ENCODE results near the gene STARD7.

STARD7 gene

DNA sequence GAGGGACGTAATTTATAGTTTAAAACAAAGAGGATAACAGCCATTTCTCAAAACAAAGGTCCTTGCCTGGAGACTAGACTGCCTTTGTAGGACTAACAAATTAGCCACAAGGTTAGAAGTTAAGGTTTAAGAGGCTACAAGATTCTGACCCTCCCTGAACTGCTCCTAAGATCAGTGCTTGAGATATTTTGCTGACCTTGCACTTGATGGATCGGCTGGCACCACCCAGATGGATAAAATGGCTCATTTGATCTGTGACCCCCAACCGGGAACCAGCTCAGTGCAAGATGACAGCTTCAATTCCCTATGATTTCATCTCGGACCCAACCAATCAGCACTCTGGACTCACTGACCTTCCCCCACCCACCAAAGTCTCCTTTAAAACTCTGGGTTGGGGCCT, 3.7 kb upstream of the STARD7 start:
- no peak for ATAC-seq
- H3K27ac Mint-ChIP-seq, result no peak overlapping the region
- peaks cover 20% of the 10 kb centered on the region for H3K4me1 Mint-ChIP-seq
- DNase-seq, result no peak
- no peaks in the 10 kb centered on the region for H3K27me3 Mint-ChIP-seq
- H3K4me3 Mint-ChIP-seq, result no peak overlapping the region
- no peaks in the 10 kb centered on the region for H3K9me3 Mint-ChIP-seq

- peak overlapping the region; percentile 91 to 96 for H3K4me3 Mint-ChIP-seq
- H3K27me3 Mint-ChIP-seq, result no peaks in the 10 kb centered on the region
- ATAC-seq (no peak), DNase-seq (no peak)
- peaks cover 37% of the 10 kb centered on the region for H3K4me1 Mint-ChIP-seq
- H3K9me3 Mint-ChIP-seq, result no peaks in the 10 kb centered on the region
- H3K27ac Mint-ChIP-seq, result no peak overlapping the region
These were observed 1.1 kb upstream of the STARD7 start for GRCh38 chr2:96209729-96210085.

- ATAC-seq, result no peak
- H3K27ac Mint-ChIP-seq, result peak overlapping the region; percentile 94 to 95
- H3K27me3 Mint-ChIP-seq, result no peaks in the 10 kb centered on the region
- peaks cover 43% of the 10 kb centered on the region for H3K4me1 Mint-ChIP-seq
- no peaks in the 10 kb centered on the region for H3K9me3 Mint-ChIP-seq
- H3K4me3 Mint-ChIP-seq, result peak overlapping the region; percentile 91 to 96
- no peak for DNase-seq
These were observed 543 bp upstream of the STARD7 start for GRCh38 chr2:96209011-96209728.

DNA sequence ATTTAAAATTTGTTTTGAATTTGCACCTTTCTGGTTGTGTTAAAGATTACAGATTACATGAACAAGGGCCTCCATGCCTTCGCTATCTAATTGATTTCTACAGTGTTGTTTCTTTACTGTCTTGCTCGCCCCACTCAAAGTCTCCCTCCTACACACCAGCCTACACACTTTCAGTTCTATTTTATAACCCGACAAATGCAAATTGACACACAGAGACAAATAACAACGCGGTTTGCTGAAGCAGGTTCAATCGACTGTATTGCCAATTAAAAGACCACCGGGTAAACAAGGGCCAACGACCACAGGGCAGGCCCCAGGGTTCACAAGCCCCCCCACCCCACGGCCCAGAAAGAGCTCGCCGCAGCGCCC, 869 bp downstream of the STARD7 start:
- H3K4me1 Mint-ChIP-seq, result peaks cover 57% of the 10 kb centered on the region
- H3K27ac Mint-ChIP-seq, result peak overlapping the region; percentile 94 to 95
- ATAC-seq (no peak), DNase-seq (no peak)
- H3K9me3 Mint-ChIP-seq, result no peaks in the 10 kb centered on the region
- H3K4me3 Mint-ChIP-seq, result peak overlapping the region; percentile 91 to 96
- no peaks in the 10 kb centered on the region for H3K27me3 Mint-ChIP-seq

DNA sequence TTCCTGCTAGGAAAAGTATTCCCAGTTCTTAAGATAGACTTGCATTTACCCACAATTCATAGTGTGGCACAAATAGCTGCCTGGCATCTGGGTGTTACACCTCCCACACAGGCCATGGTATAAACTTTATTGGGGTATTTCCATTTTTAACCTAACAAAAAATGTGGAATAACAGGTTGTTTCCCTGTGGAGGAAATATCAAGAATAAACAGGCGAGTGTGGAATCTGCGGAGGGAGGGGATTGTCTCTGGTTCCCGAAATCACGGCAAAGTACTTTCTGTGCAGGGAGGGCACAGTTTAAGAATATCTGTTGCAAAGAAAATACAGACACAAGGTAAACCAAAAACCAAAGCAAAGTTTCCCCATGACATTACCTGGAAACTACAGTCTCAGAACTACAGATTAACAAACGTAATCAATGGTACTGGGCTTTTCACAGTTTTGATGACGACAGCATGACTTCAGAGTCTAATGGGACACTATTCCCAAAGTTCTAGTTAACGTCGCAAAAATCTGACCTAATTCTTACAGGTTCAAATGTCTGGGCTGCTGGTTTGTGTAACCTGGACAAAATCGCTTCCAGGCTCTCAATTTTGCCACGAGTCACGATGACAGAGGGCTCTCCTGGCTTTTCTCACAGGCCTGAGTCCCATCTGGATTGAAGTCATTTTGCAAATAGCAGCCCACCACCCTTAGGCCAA, 1.4 kb downstream of the STARD7 start:
- peaks cover 60% of the 10 kb centered on the region for H3K4me1 Mint-ChIP-seq

DNA sequence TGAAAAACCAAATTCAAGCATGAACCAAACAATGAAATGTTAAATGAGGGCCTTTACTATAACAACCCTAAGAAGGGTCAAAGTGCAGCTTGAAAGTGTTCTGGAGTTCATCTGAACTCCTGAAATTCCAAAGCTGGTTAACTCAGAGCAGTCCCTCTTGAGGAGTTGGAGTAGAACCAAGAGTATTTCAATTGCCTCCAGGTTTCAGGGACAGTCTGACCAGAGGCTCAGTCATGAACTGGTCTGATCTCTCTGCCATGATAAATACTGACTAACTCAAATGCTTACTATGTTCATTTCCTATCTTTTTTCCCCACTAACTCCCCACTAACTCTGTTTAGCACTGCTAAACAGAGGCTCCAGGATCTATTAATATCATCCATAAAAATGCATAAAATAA, 2.7 kb downstream of the STARD7 start:
- Mint-ChIP-seq H3K27ac (peak overlapping the region; percentile 29 to 79), H3K27me3 (no peaks in the 10 kb centered on the region), H3K4me1 (peaks cover 64% of the 10 kb centered on the region), H3K9me3 (no peaks in the 10 kb centered on the region), H3K4me3 (peak overlapping the region; percentile 68 to 88)
- ATAC-seq (no peak), DNase-seq (no peak)

More for the DNA sequence above, 1.4 kb downstream of the STARD7 start:
- no peaks in the 10 kb centered on the region for H3K27me3 Mint-ChIP-seq
- peak overlapping the region; percentile 91 to 96 for H3K4me3 Mint-ChIP-seq
- DNase-seq, result peak in 1 of 2 donors; percentile 12
- peak overlapping the region; percentile 94 to 95 for H3K27ac Mint-ChIP-seq
- no peaks in the 10 kb centered on the region for H3K9me3 Mint-ChIP-seq
- ATAC-seq, result no peak

DNA sequence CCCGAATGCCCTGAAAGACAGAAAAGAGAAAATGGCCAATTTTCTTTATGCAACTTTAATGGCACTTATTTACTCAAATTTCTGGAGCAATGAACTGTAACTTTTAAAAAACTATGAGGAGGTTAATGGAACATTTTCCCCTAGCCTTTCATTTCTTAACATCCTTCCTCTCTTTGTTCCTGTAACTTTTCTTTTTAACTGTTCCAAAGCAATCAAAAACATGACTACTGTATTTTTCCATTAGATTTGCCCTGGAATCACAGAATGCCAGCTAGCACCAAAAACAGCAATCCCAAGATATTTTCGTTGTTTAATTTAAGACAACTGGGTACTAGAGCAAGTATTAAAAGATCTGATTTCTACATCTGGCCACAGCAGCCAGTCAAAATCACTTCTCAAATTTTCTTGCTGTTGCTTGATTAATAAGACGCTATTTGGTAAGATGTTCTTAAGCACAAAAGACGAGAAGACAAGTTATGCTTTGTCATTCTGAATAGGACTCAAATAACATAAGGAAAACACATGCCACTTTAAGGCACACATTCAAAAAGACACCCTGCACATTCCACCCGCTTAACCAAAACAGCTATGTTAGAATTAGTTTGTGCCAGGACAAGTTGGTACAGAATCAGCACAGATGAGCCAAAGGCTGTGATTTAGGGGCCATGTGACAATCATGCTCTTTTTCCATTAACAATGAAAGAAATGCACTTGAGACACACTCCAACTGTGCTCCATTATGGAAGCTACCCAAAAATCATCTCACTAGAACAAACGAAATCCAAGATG, 3.6 kb downstream of the STARD7 start:
- Mint-ChIP-seq H3K9me3 (no peaks in the 10 kb centered on the region), H3K27me3 (no peaks in the 10 kb centered on the region)

DNA sequence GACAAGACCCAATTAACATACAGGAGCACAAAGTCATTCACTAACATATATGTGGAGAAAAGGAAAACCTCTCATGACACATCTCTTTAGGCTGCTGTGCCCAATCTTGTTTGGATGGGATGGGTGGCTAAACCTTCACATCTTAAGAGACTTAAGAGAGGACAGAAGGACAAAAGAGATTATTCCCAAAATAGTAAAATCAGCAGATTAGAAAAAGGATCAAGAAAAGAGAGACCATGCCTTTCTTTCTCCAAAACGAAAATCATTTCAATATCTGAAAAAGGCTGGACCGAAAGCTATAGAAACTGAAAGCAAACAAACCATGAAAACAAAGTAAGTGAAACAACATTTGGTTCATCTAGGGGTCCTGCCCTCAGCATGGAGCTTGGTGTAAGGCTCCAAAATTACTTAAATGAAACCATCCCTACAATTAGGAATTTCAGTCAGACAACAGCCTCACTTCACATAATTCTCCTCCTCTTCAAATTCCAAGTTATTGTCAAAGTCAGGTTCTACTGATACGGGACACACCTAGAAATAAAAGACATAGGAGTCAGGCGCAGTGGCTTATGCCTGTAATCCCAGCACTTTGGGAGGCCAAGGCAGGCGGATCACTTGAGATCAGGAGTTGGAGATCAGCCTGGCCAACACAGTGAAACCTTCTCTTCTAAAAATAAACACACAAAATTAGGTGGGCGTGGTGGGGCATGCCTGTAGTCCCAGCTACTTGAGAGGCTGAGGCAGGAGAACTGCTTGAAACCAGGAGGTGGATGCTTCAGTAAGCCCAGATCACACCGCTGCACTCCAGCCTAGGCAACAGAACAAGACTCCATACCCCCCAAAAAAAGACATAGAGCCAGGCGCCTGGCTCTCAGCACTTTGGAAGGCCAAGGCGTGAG, 5.2 kb downstream of the STARD7 start:
- no peaks in the 10 kb centered on the region for H3K27me3 Mint-ChIP-seq
- peaks cover 74% of the 10 kb centered on the region for H3K4me1 Mint-ChIP-seq
- DNase-seq (no peak), ATAC-seq (no peak)
- peak overlapping the region in 1 of 2 donors; percentile 86 for H3K27ac Mint-ChIP-seq
- no peaks in the 10 kb centered on the region for H3K9me3 Mint-ChIP-seq
- peak overlapping the region; percentile 76 to 80 for H3K4me3 Mint-ChIP-seq

More for the DNA sequence above, 3.6 kb downstream of the STARD7 start:
- Mint-ChIP-seq H3K4me3 (peak overlapping the region; percentile 68 to 88), H3K4me1 (peaks cover 67% of the 10 kb centered on the region), H3K27ac (peak overlapping the region in 1 of 2 donors; percentile 87)
- DNase-seq (no peak), ATAC-seq (no peak)

DNA sequence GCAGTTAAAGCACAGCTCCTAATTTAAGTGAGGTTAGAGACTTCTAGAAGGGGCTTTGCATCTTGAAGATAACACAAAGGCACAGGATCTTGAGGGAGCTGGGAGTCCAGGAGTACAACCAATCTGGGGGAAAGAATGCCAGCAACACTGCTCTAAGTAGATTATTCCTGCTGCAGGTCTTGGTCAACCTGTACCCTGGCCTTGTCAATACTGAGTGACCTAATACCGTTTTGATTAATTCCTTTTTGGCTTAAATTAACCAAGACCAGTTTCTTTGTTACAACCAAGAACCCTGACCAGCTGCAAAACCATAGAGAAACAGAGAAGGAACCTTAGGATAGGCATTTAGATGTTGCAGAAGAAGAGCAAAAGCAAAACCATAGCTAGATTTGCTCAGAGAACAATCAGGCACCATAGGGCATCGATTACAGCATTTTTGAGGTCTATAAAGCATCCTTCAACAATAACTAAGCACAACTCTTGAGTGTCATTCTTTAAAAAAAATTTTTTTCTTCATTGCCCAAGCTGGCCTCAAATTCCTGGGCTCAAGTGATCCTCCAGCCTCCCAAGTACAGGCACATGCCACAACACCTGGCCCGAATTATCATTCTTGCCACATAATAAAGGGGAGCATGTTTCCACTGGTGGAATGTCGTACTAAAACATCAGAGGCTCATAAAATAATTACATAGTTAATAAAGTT, 6.3 kb downstream of the STARD7 start:
- no peak for ATAC-seq
- no peaks in the 10 kb centered on the region for H3K9me3 Mint-ChIP-seq

DNA sequence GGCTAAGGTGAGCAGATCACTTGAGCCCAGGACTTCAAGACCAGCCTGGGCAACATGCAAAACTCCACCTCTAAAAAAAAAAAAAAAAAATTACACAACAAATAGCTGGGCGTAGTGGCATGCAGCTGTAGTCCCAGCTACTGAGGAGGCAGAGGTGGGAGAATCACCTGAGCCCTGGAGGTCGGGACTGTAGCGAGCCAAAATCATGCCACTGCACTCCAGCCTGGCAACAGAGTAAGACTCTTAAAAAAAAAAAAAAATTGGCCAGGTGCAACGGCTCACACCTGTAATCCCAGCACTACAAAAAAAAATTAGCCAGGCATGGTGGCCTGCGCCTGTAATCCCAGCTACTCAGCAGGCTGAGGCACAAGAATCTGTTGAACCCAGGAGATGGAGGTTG, 7.3 kb downstream of the STARD7 start:
- Mint-ChIP-seq H3K9me3 (no peaks in the 10 kb centered on the region), H3K4me3 (no peak overlapping the region), H3K27me3 (no peaks in the 10 kb centered on the region), H3K4me1 (peaks cover 78% of the 10 kb centered on the region), H3K27ac (no peak overlapping the region)
- DNase-seq, result no peak
- ATAC-seq, result no peak

More for the DNA sequence above, 6.3 kb downstream of the STARD7 start:
- Mint-ChIP-seq H3K27me3 (no peaks in the 10 kb centered on the region), H3K27ac (no peak overlapping the region), H3K4me3 (peak overlapping the region in 1 of 2 donors; percentile 29), H3K4me1 (peaks cover 78% of the 10 kb centered on the region)
- DNase-seq, result no peak

DNA sequence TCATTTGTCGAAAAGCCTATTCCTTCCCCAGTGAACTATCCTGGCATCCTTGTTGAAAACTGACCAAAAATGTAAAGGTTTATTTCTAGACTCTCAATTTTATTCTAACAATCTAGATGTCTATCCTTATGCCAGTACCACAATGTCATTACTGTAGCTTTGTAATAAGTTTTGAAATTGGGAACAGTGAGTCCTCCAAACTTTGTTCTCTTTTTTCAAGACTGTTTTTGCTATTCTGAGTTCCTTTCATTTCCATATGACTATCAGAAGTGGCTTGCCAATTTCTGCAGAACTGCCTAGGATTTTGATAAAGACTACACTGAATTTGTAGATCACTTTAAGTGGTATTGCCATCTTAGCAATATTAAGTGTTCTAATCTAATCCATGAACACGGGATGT, 9.7 kb downstream of the STARD7 start:
- no peak overlapping the region for H3K27ac Mint-ChIP-seq
- no peaks in the 10 kb centered on the region for H3K27me3 Mint-ChIP-seq
- ATAC-seq, result no peak
- DNase-seq, result no peak
- no peaks in the 10 kb centered on the region for H3K9me3 Mint-ChIP-seq
- H3K4me3 Mint-ChIP-seq, result no peak overlapping the region
- H3K4me1 Mint-ChIP-seq, result peaks cover 69% of the 10 kb centered on the region

GRCh38 chr2:96197546-96198255, 10.9 kb downstream of the STARD7 start:
- Mint-ChIP-seq H3K27me3 (no peaks in the 10 kb centered on the region), H3K27ac (no peak overlapping the region), H3K4me3 (no peak overlapping the region), H3K4me1 (peaks cover 62% of the 10 kb centered on the region), H3K9me3 (no peaks in the 10 kb centered on the region)
- ATAC-seq, result no peak
- DNase-seq, result no peak

- Mint-ChIP-seq H3K4me1 (peaks cover 47% of the 10 kb centered on the region), H3K27me3 (no peaks in the 10 kb centered on the region), H3K27ac (peak overlapping the region in 1 of 2 donors; percentile 55), H3K4me3 (no peak overlapping the region), H3K9me3 (no peaks in the 10 kb centered on the region)
- DNase-seq (no peak), ATAC-seq (no peak)
These were observed 13.1 kb downstream of the STARD7 start for GRCh38 chr2:96195410-96196066.

Measured in stimulated activated naive CD8-positive, alpha-beta T cell treated with anti-CD3 and anti-CD28 coated beads, Interleukin-15, amount 100 ng/mL, for 72 hours (primary cell).